ENCODE measurements around the gene NES.
A peak's percentile ranks its signal among the peaks of the same experiment; 100 is the strongest.

The NES gene

DNA sequence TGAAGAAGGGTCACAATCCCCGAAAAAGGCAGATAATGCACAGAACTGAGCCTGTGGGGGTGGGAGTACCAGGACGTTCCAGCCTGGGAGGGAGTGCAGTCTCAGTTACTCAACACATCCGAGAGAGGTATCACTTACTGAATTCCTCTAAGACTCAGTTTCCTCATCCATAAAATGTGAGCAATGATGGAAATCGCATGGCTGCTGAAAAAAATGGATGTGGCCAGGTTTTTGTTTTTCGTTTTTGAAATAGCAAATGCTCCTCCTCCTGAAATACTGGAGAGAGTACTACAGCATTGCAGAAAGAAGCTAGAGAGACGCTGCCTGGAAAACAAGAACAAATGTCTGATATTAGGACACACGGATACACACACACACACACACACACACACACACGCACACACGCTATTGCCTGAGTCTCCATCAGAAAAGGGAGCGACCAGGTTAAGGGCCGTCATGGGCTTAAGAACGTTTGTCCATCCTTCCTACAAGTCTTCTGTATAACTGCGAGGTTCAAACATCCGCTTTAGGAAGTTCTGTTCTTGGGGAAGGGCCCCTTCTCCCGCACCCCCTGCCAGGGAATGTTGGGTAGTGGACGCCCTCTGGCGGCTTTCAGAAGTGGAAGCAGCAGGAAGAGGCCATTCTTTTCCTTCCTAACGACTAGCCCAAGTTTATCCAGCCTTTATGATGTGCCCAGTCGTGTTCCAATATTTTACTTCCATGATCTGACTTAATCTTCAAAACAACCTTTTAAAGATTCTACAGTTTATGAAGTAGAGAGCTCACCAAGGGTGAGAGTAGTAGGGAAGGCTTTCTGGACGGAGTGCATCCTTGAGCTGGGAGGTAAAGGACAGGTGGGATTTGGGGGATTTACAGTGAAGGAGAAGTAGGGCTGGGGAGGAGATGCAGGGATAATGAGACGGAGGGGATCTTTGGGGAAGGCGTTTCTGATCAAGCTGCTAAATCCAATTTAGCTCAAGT, 699 bp upstream of the NES start:
- peak; percentile 31 to 37 for DNase-seq

DNA sequence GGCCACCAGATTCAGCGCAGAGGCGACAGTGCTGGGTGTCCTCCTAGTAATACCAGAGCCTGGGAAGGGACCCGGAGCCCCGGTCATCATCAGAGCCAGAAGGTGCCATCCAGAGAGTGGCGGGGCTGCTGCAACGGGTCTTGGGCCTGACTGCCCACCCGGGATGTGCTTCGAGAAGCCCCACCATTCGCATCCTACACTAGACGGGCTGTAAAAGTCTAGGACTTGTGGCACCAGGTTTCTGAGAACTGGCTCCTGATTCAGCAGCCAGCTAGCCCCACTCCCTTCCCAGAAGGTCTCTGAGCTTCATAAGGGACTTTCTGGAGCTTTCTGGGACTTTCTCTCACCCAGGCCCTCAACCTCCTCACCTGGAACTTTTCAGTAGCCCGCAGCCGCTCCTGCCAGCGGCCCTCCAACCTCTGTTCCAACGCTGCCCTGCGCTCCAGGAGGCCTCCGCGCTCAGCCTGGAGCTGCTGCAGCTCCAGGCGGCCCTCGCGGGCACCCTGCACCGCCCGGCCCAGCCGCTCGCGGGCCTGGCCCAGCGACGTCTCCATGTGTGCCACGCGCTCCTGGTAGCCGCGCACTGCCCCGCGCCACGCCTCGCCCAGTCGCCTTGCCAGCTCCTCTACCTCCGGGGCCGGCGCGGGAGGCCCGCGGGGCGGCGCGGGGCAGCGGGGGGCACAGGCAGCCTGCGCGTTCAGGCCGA, 940 bp downstream of the NES start:
- DNase-seq, result no peak

DNA sequence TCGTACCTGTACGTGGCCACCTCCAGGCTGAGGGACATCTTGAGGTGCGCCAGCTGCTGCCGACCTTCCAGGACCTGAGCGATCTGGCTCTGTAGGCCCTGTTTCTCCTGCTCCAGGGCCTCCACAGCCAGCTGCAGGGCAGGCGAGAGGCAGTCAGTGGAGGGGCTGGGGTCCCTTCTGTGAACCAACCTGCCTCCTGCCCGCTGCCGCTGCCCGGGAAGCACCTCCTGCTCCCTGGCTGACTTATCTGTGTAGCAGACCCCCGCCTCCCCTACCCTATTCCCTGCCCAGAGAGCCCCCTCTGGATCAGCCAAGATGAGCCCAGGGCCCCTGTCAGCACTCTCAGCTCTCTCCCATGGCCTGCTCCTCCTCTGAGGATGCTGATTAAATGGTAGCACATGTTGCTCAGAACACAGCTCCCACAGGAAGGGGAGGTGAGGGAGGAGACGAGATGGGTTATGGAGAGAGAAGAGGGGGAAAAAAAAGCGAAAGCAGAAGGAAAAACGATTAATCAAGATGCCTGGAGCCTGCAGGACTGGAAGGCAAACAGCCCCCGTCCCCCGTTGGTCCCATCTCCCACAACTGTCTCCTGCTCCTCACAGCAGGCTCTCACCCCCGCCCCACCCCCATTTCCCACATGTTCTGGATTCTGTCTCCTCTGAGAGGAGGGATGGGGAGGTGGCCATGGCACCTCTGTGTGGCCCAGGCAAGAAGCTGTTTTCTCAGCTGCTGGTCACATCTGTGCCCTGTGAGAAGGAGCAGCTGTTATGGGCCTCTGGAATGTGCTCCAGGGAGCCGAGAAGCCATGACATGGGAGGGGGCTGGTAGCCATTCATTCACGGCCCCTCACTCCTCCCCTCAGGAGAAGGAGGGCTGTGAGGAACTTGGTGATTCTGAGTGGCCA, 1.7 kb downstream of the NES start:
- DNase-seq, result no peak

GRCh38 chr1:156673387-156674121, 3.7 kb downstream of the NES start:
- no peak for DNase-seq

DNA sequence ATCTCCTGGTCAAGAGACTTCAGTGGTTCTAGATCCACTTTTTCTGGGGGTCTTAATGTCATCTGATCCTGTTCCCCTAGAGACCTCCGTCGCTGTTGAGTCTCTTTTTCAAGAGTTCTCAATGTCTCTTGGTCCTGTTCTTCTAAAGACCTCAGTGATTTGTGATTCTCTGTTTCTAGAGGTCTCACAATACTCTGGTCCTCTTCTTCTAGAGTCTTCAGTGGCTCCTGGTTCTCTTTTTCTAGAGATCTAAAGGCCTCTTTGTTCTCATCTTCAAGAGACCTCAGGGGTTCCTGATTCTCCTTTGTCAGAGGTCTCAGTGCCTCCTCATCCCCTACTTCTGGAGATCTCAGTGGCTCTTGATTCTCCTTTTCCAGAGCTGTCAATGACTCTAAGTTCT, 5.4 kb downstream of the NES start:
- no peak for DNase-seq

GRCh38 chr1:156670791-156671190, 6.4 kb downstream of the NES start:
- DNase-seq, result no peak

DNA sequence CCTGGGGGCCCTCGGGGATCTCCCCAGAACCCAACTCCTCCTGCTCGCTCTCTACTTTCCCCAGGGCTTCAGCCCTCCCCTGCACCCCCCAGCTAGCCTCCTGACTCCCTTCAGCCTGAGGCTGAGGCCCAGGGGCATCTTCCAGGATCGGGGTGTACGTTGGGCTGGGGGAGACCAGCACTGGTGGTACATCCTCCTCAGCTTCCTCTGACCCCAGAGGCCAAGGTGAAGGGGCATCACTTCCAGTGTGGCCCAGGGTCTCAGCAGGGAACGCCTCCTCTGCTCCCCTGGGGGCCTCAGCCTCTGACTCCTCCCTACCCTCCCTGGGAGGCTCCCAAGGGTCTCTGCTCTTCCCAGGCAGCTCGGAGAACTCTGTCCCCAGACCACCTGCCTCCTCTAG, 6.8 kb downstream of the NES start:
- no peak for DNase-seq

DNA sequence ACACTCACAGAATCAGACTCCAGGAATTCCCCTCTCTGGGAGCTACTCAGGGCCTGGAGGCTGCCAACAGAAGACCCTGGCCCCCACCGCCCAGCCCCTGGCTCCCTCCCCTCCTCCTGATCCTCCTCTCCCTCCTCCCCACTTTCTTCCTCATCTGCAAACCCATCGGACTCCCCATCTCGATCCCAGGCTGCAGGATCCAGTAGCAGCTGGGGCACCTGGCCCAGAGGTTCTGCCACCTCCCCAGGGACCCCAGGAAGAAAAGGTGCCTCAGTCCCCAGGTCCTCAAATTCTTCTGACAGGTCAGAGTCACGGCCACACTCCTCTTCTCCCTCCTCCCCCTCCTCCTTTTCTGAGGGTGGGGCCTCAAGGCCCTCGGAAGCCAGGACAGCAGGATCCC, 7.4 kb downstream of the NES start:
- no peak for DNase-seq

DNA sequence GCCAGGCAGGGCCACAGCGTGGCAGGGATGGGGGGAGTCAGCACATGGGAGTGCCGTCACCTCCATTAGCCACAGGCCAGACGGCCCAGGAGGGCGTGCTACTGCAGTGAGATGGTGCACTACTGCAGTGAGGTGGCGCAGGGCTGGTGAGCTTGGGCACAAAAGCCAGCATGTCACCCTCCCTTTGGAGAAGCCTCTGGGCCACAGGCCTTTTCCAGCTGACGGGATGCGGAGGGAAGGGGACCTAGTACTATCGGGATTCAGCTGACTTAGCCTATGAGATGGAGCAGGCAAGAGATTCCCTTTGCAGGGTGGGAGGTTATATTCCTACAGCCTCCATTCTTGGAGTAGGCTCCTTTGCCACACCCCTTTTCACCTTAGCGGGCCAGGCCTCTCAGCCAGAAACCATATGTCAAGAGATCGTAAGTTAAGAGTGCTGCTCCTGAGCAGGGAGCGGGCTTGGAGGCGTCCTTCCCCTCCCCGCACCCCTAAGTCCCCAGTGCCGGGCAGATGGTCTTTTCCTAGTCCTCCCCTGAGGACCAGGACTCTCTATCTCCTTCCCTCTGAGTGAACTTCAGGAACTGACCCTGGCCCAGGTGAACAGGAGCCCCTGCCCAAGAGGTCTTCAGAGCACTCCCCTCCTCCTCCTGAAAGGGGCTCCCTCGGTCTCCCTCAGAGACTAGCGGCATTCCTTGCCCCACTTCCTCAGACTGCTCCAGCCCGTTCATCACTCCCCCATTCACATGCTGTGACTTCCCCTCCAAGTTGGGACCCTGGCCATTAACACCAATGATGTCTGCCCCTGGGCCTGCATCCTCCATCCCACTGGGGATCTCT, 8.2 kb downstream of the NES start:
- no peak for DNase-seq

GRCh38 chr1:156667968-156668709, 9.1 kb downstream of the NES start:
- no peak for DNase-seq

GRCh38 chr1:156667610-156667967, 9.6 kb downstream of the NES start:
- DNase-seq, result no peak

GRCh38 chr1:156666862-156667609, 10.2 kb downstream of the NES start:
- DNase-seq, result no peak

DNA sequence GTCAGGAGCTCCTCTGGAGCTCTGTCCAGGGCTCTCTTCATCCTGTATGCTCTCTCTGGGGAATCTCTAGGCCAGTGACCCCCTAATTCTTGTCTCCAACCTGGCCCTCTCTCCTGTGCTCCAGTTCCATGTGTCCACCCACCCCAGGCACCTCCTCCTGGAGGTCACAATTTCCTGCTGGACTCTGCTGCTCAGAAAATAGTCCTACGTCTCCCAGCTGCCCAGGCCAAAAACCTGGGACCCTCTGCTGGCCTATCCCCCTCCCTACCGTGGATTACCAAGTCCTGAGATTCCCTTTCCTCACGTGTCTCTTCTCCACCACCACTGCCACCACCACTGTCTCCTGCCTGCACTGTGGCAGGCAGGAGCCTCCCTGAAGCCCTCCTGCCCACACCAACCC, 11.7 kb downstream of the NES start:
- DNase-seq, result no peak

GRCh38 chr1:156664767-156665411, 12.3 kb downstream of the NES start:
- no peak for DNase-seq

DNA sequence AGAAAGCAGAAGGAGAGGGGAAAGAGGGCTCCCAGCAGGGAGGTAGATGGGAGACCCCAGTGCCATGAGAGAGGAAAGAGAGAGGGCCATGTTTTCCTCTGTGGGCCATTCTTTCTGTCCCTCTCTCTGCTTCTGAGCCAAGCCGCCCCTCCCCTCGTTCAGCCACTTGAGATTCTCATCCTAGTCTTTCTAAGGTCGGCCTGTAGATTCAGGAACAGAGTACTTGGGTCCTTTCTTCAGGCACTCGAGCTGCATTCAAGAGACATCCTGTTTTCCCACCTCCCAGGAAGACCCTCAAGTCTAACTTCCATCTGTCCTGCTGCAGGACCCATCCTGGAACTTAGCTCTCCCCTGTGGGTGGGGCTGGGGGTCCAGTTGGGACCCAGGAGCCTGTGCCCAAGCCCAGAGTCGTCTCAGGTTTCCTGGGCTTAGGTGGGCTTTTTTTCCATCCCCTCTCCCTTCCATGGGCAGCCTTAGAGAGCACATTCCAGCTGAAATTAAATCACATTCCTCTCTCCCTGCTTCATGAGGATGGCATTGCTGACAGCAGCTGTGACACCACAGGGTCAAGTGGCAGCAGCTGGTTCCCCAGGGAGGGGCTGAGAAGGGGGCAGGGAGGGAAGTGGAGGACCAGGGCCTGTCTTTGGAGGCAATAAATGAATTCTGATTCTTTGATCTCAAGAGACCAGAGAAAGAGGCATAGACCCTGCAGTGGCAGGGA, 13.0 kb downstream of the NES start:
- no peak for DNase-seq

- no peak for DNase-seq
Observed at GRCh38 chr1:156663178-156663577, 14.0 kb downstream of the NES start.

- DNase-seq, result no peak
Observed at GRCh38 chr1:156662800-156663055, 14.5 kb downstream of the NES start.

- DNase-seq, result no peak
Observed at GRCh38 chr1:156662005-156662799, 15.0 kb downstream of the NES start.

Data from stimulated activated CD4-positive, alpha-beta T cell treated with anti-CD3 and anti-CD28 coated beads, Interleukin-2, amount 100 ng/mL, for 24 hours (primary cell).